ENCODE data around the gene EFCC1. TPM values are rescaled to one million over a fixed set of nuclear protein-coding genes. Genes with fewer than 3 reads are reported as not detected.

EFCC1 gene
- polyA plus RNA-seq, 1 experiment, result not detected

DNA sequence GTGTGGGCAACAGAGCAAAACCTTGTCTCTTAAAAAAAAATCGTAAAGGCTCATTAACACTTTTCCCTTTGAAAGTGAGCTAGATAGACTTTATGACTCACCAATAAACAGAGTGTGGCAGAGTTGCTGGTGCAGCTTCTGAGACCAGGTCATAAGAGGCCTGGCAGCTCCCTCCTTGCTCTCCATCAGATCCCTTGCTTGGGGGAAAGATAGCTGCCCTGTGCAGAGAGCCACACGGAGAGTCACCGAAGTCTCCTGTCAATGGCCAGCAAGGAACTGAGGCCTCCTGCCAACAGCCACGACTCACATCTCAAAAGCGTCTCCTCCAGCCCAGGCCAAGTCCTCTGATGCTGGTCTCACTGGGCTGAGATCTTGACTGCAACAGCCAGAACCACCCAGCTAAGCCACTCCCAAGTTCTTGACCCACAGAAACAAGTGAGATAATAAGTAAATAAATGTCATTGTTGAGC, 50.8 kb downstream of the EFCC1 start:
- POLR2A ChIA-PET, result no interaction called here
- Histone ChIP-seq H3K4me3 (ENCODE audit: low read depth, low read length) (no peak overlapping the region), H3K36me3 (ENCODE audit: control insufficient read depth, insufficient read depth, low read length) (no peaks in the 10 kb centered on the region), H3K27me3 (ENCODE audit: control insufficient read depth, insufficient read depth, low read length) (peaks cover 6% of the 10 kb centered on the region)
- TF ChIP-seq, protein P1, sequence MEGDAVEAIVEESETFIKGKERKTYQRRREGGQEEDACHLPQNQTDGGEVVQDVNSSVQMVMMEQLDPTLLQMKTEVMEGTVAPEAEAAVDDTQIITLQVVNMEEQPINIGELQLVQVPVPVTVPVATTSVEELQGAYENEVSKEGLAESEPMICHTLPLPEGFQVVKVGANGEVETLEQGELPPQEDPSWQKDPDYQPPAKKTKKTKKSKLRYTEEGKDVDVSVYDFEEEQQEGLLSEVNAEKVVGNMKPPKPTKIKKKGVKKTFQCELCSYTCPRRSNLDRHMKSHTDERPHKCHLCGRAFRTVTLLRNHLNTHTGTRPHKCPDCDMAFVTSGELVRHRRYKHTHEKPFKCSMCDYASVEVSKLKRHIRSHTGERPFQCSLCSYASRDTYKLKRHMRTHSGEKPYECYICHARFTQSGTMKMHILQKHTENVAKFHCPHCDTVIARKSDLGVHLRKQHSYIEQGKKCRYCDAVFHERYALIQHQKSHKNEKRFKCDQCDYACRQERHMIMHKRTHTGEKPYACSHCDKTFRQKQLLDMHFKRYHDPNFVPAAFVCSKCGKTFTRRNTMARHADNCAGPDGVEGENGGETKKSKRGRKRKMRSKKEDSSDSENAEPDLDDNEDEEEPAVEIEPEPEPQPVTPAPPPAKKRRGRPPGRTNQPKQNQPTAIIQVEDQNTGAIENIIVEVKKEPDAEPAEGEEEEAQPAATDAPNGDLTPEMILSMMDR (IDR thresholded peaks at IDR 0.05; ENCODE audit: insufficient read depth, low read depth, low read length), result no peak
- no peak for DNase-seq (ENCODE audit: low read depth)
- CTCF ChIA-PET, result interaction anchor here (0.6 to 6.3 kb wide), 18 partner anchors 10 to 205 kb away, joined by 3 to 91 read pairs (median 10); partner anchors contain the start of genes CFAP92 and COPG1

DNA sequence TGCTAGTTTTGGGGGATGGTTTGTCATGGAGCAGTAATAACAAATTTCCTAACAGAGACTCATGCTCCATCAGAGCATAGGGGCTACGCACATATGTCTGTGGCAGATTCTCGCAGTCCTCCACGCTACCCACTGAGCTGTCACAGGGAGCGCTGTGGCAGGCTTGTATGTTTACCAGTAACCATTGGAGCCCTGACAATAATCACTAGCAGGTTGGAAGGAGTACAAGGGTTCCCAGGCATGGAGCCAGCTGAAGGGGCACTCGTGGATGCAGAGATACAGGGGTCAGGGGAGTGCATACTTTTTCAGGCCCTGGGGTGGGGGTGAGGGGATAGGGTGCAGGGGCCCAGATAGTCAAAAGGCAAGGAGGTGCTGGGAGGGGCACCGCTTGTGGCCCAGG, 51.6 kb downstream of the EFCC1 start:
- Histone ChIP-seq H3K27me3 (ENCODE audit: control insufficient read depth, insufficient read depth, low read length) (peaks cover 9% of the 10 kb centered on the region), H3K36me3 (ENCODE audit: control insufficient read depth, insufficient read depth, low read length) (no peaks in the 10 kb centered on the region), H3K4me3 (ENCODE audit: low read depth, low read length) (no peak overlapping the region)
- TF ChIP-seq, protein P1 (IDR thresholded peaks at IDR 0.05; ENCODE audit: insufficient read depth, low read depth, low read length), result no peak
- DNase-seq (ENCODE audit: low read depth), result no peak
- CTCF ChIA-PET, result interaction anchor here (0.8 to 6.3 kb wide), 31 partner anchors 10 to 250 kb away, joined by 3 to 91 read pairs (median 6); partner anchors contain the start of genes CFAP92 and COPG1
- POLR2A ChIA-PET, result no interaction called here

DNA sequence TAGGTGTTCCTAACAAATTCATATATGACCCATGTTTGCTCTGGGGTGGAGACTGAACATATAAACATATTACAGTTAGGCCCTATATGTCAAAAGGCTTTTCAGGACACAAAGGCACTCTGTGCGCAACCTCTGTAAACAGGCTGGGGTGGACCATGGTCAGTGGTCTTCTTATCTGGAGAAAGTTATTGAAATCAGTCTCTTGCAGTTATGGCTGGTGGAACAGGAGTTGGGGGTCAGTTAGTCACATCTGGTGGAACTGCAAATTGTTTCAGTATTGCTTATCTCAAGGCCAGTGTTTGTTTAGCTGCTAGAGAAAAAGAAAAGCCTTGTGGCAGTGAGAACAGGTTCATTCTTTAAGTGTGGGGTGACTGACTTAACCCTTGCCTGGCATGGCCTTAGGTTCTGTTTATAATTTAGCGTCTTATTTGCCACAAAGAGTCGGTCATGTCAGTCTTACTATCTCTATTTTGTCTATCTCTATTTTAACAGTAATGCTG, 53.6 kb downstream of the EFCC1 start:
- TF ChIP-seq, protein P1 (IDR thresholded peaks at IDR 0.05; ENCODE audit: insufficient read depth, low read depth, low read length), result no peak
- Histone ChIP-seq H3K36me3 (ENCODE audit: control insufficient read depth, insufficient read depth, low read length) (no peaks in the 10 kb centered on the region), H3K27me3 (ENCODE audit: control insufficient read depth, insufficient read depth, low read length) (peaks cover 11% of the 10 kb centered on the region), H3K4me3 (ENCODE audit: low read depth, low read length) (no peak overlapping the region)
- POLR2A ChIA-PET, result no interaction called here
- CTCF ChIA-PET, result interaction anchor here (1.3 to 6.3 kb wide), 11 partner anchors 15 to 272 kb away, joined by 4 to 91 read pairs (median 9); partner anchors contain the start of genes CFAP92 and COPG1
- DNase-seq (ENCODE audit: low read depth), result no peak

DNA sequence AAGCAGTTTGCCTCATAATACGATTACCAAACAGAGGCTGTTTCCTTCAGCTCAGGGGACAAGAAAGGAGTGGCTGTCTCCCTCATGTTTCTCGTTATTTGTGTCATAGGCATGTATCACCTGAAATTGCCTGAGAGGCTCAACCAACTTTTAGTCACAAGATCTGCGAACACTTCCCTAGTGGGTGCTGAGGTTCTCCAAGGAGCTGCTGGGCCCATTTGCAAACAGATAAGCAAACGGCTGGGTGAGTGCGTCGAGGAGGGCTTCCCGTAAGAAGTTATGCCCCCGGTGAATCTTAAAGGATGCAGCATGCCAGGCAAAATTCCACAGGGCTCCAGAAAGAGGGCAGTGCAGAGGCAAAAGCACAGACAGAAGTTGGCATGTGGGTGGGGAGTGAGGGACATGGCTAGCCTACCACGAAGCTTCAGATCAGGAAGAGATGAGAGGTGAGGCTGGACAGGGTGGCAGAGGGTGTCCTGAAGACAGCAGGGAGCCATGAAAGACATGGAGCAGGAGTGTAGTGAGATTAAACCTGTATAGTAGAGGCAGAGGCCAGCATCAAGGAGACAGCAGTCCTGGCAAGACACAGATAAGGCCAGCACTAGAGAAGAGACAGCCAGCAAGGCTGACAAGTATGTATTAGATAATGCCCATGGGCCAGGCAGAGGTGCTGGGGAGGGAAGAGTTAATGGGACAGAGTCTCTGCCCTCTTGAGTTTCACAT, 55.5 kb downstream of the EFCC1 start:
- TF ChIP-seq, protein P1 (IDR thresholded peaks at IDR 0.05; ENCODE audit: insufficient read depth, low read depth, low read length), result no peak

DNA sequence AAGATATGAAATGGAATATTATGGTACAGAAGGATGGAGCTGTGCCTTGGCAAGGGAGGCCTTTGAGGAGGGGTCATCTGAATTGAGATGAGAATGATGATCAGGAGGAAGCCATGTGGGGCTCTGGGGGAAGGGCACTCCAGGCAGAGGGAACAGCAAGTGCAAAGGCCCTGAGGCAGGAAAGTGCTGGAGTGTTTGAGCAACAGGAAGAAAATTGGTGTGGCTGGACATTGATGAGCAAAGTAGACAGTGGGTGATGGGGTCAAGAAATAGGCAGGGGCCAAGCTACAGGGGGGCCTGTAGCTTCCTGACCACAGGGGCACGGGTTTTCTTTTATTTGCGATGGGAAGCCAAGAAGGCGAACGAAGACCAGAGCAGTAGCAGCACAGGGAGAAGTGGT, 56.1 kb downstream of the EFCC1 start:
- ChIA-PET POLR2A (no interaction called here), CTCF (interaction anchor here (0.6 to 4.4 kb wide), 2 partner anchors 43 to 189 kb away, joined by 3 to 16 read pairs; no protein-coding TSS in a partner anchor)
- Histone ChIP-seq H3K27me3 (ENCODE audit: control insufficient read depth, insufficient read depth, low read length) (peaks cover 10% of the 10 kb centered on the region), H3K4me3 (ENCODE audit: low read depth, low read length) (no peak overlapping the region), H3K36me3 (ENCODE audit: control insufficient read depth, insufficient read depth, low read length) (no peaks in the 10 kb centered on the region)
- no peak for DNase-seq (ENCODE audit: low read depth)
- TF ChIP-seq, protein P1 (IDR thresholded peaks at IDR 0.05; ENCODE audit: insufficient read depth, low read depth, low read length), result no peak

More for the DNA sequence above, 55.5 kb downstream of the EFCC1 start:
- no peak for DNase-seq (ENCODE audit: low read depth)
- H3K27me3 ChIP-seq (ENCODE audit: control insufficient read depth, insufficient read depth, low read length), result peaks cover 10% of the 10 kb centered on the region
- POLR2A ChIA-PET, result no interaction called here
- CTCF ChIA-PET, result interaction anchor here (0.6 to 6.3 kb wide), 3 partner anchors 13 to 189 kb away, joined by 3 to 68 read pairs (median 16); no protein-coding TSS in a partner anchor
- H3K36me3 ChIP-seq (ENCODE audit: control insufficient read depth, insufficient read depth, low read length), result no peaks in the 10 kb centered on the region
- H3K4me3 ChIP-seq (ENCODE audit: low read depth, low read length), result no peak overlapping the region
